IMR-90 (cell line): ENCODE measurements around the gene PEAK3. TPM values are rescaled to one million over a fixed set of nuclear protein-coding genes. Genes with fewer than 3 reads are reported as not detected.
A peak's percentile ranks its signal among the peaks of the same experiment; 100 is the strongest.

Experiments
- ATAC-seq: fragments of 200-7000 bp; cut with Tn5 transposase; 2 replicates; pipeline ENCODE4 v1.9.1; 2020; ENCODE audit warnings: low read depth, mild to moderate bottlenecking, moderate library complexity
- BruUV-seq: library from RNA; stranded (reverse); fragments of 400-500 nt; replicated peaks from 2 replicates; lab custom pipeline; 2021; lab: Mats Ljungman, UMichigan
- CTCF ChIA-PET: fragments of 300-600 bp; formaldehyde crosslinking; extraction: SDS; loops from one replicate; lab custom pipeline; 2021; ENCODE audit warnings: antibody characterized with exemption; lab: Yijun Ruan, JAX
- POLR2A ChIA-PET: fragments of 300-600 bp; sonication (Branson Sonifier 250); formaldehyde crosslinking; loops from one replicate; lab custom pipeline; 2022; ENCODE audit warnings: antibody characterized with exemption; ENCODE audit not compliant: unreplicated experiment; lab: Charles Lee
- DNase-seq: peaks from one replicate; pipeline ENCODE4 v3.0.0; 2013
- H2AFZ ChIP-seq: replicated peaks from 2 replicates; pipeline ENCODE3; 2013; ENCODE audit warnings: low read length, mild to moderate bottlenecking; ENCODE audit not compliant: poor library complexity
- H2AK5ac ChIP-seq: 2 replicates; pipeline ENCODE4 v1.6.1; 2013; ENCODE audit warnings: low read depth, low read length, inconsistent platforms
- H2AK9ac ChIP-seq: replicated peaks from 2 replicates; pipeline ENCODE3; 2013; ENCODE audit warnings: mild to moderate bottlenecking, low read depth, low read length, moderate library complexity; ENCODE audit not compliant: poor library complexity
- H2BK120ac ChIP-seq: 2 replicates; pipeline ENCODE4 v1.6.1; 2013; ENCODE audit warnings: low read depth, low read length, inconsistent platforms
- H2BK15ac ChIP-seq: 3 replicates; pipeline ENCODE4 v1.6.1; 2013; ENCODE audit warnings: low read depth, low read length, inconsistent platforms
- H2BK20ac ChIP-seq: 2 replicates; pipeline ENCODE4 v1.6.1; 2013; ENCODE audit warnings: low read depth, mild to moderate bottlenecking, inconsistent platforms, low read length, moderate library complexity
- H2BK5ac ChIP-seq: 2 replicates; pipeline ENCODE4 v1.6.1; 2013; ENCODE audit warnings: mild to moderate bottlenecking, low read depth, low read length, inconsistent platforms; ENCODE audit not compliant: poor library complexity, severe bottlenecking
- H3K14ac ChIP-seq: replicated peaks from 2 replicates; pipeline ENCODE4 v1.6.1; 2013; ENCODE audit warnings: low read depth, low read length, inconsistent platforms
- H3K18ac ChIP-seq: 2 replicates; pipeline ENCODE4 v1.6.1; 2013; ENCODE audit warnings: low read depth, low read length, control low read depth
- H3K23ac ChIP-seq: 2 replicates; pipeline ENCODE4 v1.6.1; 2013; ENCODE audit warnings: low read depth, low read length, inconsistent platforms
- H3K27ac ChIP-seq: 2 replicates; pipeline ENCODE4 v1.5.1; 2013; ENCODE audit warnings: mild to moderate bottlenecking, control low read depth, low read length; ENCODE audit not compliant: insufficient read depth
- H3K27me3 ChIP-seq: 2 replicates; pipeline ENCODE4 v1.6.1; 2013; ENCODE audit warnings: low read length; ENCODE audit not compliant: control insufficient read depth, insufficient read depth
- H3K36me3 ChIP-seq: 2 replicates; pipeline ENCODE4 v1.6.1; 2013; ENCODE audit warnings: low read length, mixed read lengths; ENCODE audit not compliant: control insufficient read depth, insufficient read depth
- H3K4ac ChIP-seq: 2 replicates; pipeline ENCODE4 v1.6.1; 2013; ENCODE audit warnings: low read depth, low read length, inconsistent platforms
- H3K4me1 ChIP-seq: 2 replicates; pipeline ENCODE4 v1.6.1; 2013; ENCODE audit warnings: low read length, mixed read lengths; ENCODE audit not compliant: control insufficient read depth, insufficient read depth
- H3K4me2 ChIP-seq: 2 replicates; pipeline ENCODE4 v1.6.1; 2013; ENCODE audit warnings: low read depth, mild to moderate bottlenecking, control low read depth, low read length, moderate library complexity
- H3K4me3 ChIP-seq: 2 replicates; pipeline ENCODE4 v1.5.1; 2013; ENCODE audit warnings: low read depth, mild to moderate bottlenecking, control low read depth, low read length, moderate library complexity; ENCODE audit not compliant: insufficient read depth
- H3K56ac ChIP-seq: 2 replicates; pipeline ENCODE4 v1.6.1; 2013; ENCODE audit warnings: low read length, inconsistent platforms; ENCODE audit not compliant: insufficient read depth; ENCODE audit errors: extremely low read depth
- H3K79me1 ChIP-seq, 2 experiments: 2 replicates each; pipeline ENCODE4 v1.6.1; 2013; ENCODE audit warnings: low read length in 2 of 2, inconsistent platforms in 1 of 2, low read depth in 1 of 2
- H3K9ac ChIP-seq: 2 replicates; pipeline ENCODE4 v1.6.1; 2013; ENCODE audit warnings: low read depth, low read length, control low read depth
- H3K9me1 ChIP-seq: 2 replicates; pipeline ENCODE4 v1.6.1; 2013; ENCODE audit warnings: low read length, inconsistent platforms; ENCODE audit not compliant: insufficient read depth
- H3K9me3 ChIP-seq: 2 replicates; pipeline ENCODE4 v1.6.1; 2013; ENCODE audit warnings: low read length; ENCODE audit not compliant: control insufficient read depth, insufficient read depth
- H4K20me1 ChIP-seq: 2 replicates; pipeline ENCODE4 v1.6.1; 2013; ENCODE audit warnings: low read length, inconsistent platforms; ENCODE audit not compliant: insufficient read depth
- H4K5ac ChIP-seq: 2 replicates; pipeline ENCODE4 v1.6.1; 2013; ENCODE audit warnings: mild to moderate bottlenecking, low read depth, low read length, control low read depth
- H4K8ac ChIP-seq, 2 experiments: 2 replicates each; pipeline ENCODE4 v1.6.1; 2013; ENCODE audit warnings: low read depth in 2 of 2, low read length in 2 of 2, control low read depth in 1 of 2, inconsistent platforms in 1 of 2
- H4K91ac ChIP-seq: 2 replicates; pipeline ENCODE4 v1.6.1; 2013; ENCODE audit warnings: low read depth, low read length, inconsistent platforms; ENCODE audit not compliant: insufficient read depth
- BHLHE40 ChIP-seq: fragments of 150-350 bp; IDR thresholded peaks from 2 replicates; pipeline ENCODE4 v1.6.1; 2016; ENCODE audit warnings: mild to moderate bottlenecking, low read depth, low read length
- CEBPB ChIP-seq: IDR thresholded peaks from 2 replicates; pipeline ENCODE4 v1.6.1; 2012; ENCODE audit warnings: low read depth, low read length, improper control_type of control experiment
- CHD1 ChIP-seq: IDR thresholded peaks from 2 replicates; pipeline ENCODE4 v1.6.1; 2012; ENCODE audit warnings: low read depth, low read length, improper control_type of control experiment
- CTCF ChIP-seq: conservative IDR thresholded peaks from 2 replicates; pipeline ENCODE4 v1.5.1; 2012; ENCODE audit warnings: mild to moderate bottlenecking, low read depth, low read length, improper control_type of control experiment
- FOS ChIP-seq: fragments of 150-350 bp; IDR thresholded peaks from 2 replicates; pipeline ENCODE4 v1.6.1; 2016; ENCODE audit warnings: low read depth, low read length
- MAFK ChIP-seq: IDR thresholded peaks from 2 replicates; pipeline ENCODE4 v1.6.1; 2012; ENCODE audit warnings: low read depth, low read length, improper control_type of control experiment
- MAZ ChIP-seq: IDR thresholded peaks from 2 replicates; pipeline ENCODE4 v1.6.1; 2012; ENCODE audit warnings: low read depth, mild to moderate bottlenecking, low read length, improper control_type of control experiment, moderate library complexity, borderline replicate concordance
- MXI1 ChIP-seq: IDR thresholded peaks from 2 replicates; pipeline ENCODE4 v1.6.1; 2012; ENCODE audit warnings: low read depth, mild to moderate bottlenecking, low read length, moderate library complexity, borderline replicate concordance
- NFE2L2 ChIP-seq: fragments of 150-350 bp; IDR thresholded peaks from 2 replicates; pipeline ENCODE4 v1.6.1; 2016; ENCODE audit warnings: low read depth, mild to moderate bottlenecking, low read length
- POLR2A ChIP-seq: IDR thresholded peaks from 2 replicates; pipeline ENCODE4 v1.6.1; 2012; ENCODE audit warnings: mild to moderate bottlenecking, low read depth, low read length
- RAD21 ChIP-seq: IDR thresholded peaks from 2 replicates; pipeline ENCODE4 v1.6.1; 2012; ENCODE audit warnings: low read length, improper control_type of control experiment
- RCOR1 ChIP-seq: IDR thresholded peaks from 2 replicates; pipeline ENCODE4 v1.6.1; 2012; ENCODE audit warnings: mild to moderate bottlenecking, low read length, improper control_type of control experiment; ENCODE audit not compliant: insufficient replicate concordance
- RFX5 ChIP-seq: IDR thresholded peaks from 2 replicates; pipeline ENCODE4 v1.8.0; 2012; ENCODE audit warnings: low read depth, mild to moderate bottlenecking, low read length, moderate library complexity
- SMC3 ChIP-seq: fragments of 150-350 bp; IDR thresholded peaks from 2 replicates; pipeline ENCODE4 v1.6.1; 2016; ENCODE audit warnings: low read depth, mild to moderate bottlenecking, antibody characterized with exemption, low read length, moderate library complexity
- WGBS, 2 experiments: methylation state at CpG; one replicate each; pipeline versions ENCODE4 v1.1.5 to v1.1.7; 2013; ENCODE audit warnings: missing lambda C conversion rate in 2 of 2; ENCODE audit not compliant: insufficient read length in 1 of 2; ENCODE audit errors: extremely low coverage in 2 of 2; 5-methylcytosine and 5-hydroxymethylcytosine counted together
- dilution Hi-C: fragments of 300-500 bp; cut with HindIII; formaldehyde crosslinking; loops from one replicate; pipeline ENCODE4 v1.14.3; 2018; ENCODE audit warnings: low sequenced_read_pairs; ENCODE audit not compliant: unreplicated experiment
- in situ Hi-C: fragments of 300-500 bp; cut with MboI; formaldehyde crosslinking; loops from 3 replicates; pipeline ENCODE4 v1.14.3; 2019; ENCODE audit warnings: low sequenced_read_pairs, inconsistent platforms, mixed read lengths
- intact Hi-C: fragments of 100-400 bp; cut with micrococcal nuclease; formaldehyde crosslinking; loops from 2 replicates; pipeline ENCODE4 v1.10.0; 2022
- polyA plus RNA-seq, 3 experiments: library from polyadenylated mRNA; depleted of rRNA; stranded (reverse); fragments of >200 nt; gene quantifications; 2 replicates each; pipeline ENCODE4 v1.2.3, GENCODE V29; 2012; ENCODE audit warnings: low replicate concordance in 1 of 3
- total RNA-seq: library from RNA; depleted of rRNA; stranded (reverse); fragments of >200 nt; gene quantifications from 2 replicates; pipeline ENCODE4 v1.2.3, GENCODE V29; 2012
- TF ChIP-seq, protein P1 (sequence below): fragments of 150-350 bp; IDR thresholded peaks from 2 replicates; pipeline ENCODE4 v1.6.1; 2017; ENCODE audit warnings: mild to moderate bottlenecking, antibody characterized with exemption, low read length, low read depth
- TF ChIP-seq, protein P2 (sequence below): fragments of 150-350 bp; IDR thresholded peaks from 2 replicates; pipeline ENCODE4 v1.6.1; 2016; ENCODE audit warnings: low read depth, mild to moderate bottlenecking, low read length, moderate library complexity, borderline replicate concordance

The PEAK3 gene
- total and polyA plus RNA-seq, 2 of the 4 experiments (the other 2 are of a cell fraction) = under 0.01 to 0.09 TPM

- no peak for TF ChIP-seq CHD1
- TF ChIP-seq SMC3 = no peak
- TF ChIP-seq RCOR1 = no peak
- no peak for TF ChIP-seq BHLHE40
- TF ChIP-seq RFX5 = no peak
- TF ChIP-seq, protein P1, sequence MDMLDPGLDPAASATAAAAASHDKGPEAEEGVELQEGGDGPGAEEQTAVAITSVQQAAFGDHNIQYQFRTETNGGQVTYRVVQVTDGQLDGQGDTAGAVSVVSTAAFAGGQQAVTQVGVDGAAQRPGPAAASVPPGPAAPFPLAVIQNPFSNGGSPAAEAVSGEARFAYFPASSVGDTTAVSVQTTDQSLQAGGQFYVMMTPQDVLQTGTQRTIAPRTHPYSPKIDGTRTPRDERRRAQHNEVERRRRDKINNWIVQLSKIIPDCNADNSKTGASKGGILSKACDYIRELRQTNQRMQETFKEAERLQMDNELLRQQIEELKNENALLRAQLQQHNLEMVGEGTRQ = no peak
- TF ChIP-seq MAZ = no peak
- no peak for TF ChIP-seq FOS
- TF ChIP-seq MXI1 = no peak
- TF ChIP-seq POLR2A = no peak
- no peak for TF ChIP-seq MAFK
- TF ChIP-seq NFE2L2 = no peak
- TF ChIP-seq CEBPB = no peak
- TF ChIP-seq, protein P2, sequence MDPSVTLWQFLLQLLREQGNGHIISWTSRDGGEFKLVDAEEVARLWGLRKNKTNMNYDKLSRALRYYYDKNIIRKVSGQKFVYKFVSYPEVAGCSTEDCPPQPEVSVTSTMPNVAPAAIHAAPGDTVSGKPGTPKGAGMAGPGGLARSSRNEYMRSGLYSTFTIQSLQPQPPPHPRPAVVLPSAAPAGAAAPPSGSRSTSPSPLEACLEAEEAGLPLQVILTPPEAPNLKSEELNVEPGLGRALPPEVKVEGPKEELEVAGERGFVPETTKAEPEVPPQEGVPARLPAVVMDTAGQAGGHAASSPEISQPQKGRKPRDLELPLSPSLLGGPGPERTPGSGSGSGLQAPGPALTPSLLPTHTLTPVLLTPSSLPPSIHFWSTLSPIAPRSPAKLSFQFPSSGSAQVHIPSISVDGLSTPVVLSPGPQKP = no peak
- no peak for TF ChIP-seq RAD21
- TF ChIP-seq CTCF = no peak
- Histone ChIP-seq H3K27ac (no peak overlapping the region), H4K5ac (no peak overlapping the region), H3K27me3 (peaks cover 14% of the 10 kb centered on the region), H2AK9ac (no peak overlapping the region), H4K8ac (no peak overlapping the region), H2AK5ac (no peak overlapping the region), H3K4me2 (no peak overlapping the region), H3K23ac (no peak overlapping the region), H2BK15ac (no peak overlapping the region), H3K14ac (no peak overlapping the region), H3K4ac (no peak overlapping the region), H3K4me3 (no peak overlapping the region), H3K79me1 (peaks cover 4 to 34% of the 10 kb centered on the region in 2 experiments; a peak in 2 of 4 replicates), H2BK120ac (no peak overlapping the region), H3K9ac (no peak overlapping the region), H3K9me3 (no peaks in the 10 kb centered on the region), H2AFZ (no peak overlapping the region), H3K9me1 (no peaks in the 10 kb centered on the region), H4K20me1 (peaks cover 70% of the 10 kb centered on the region), H3K18ac (no peak overlapping the region), H2BK5ac (no peak overlapping the region), H3K56ac (no peak overlapping the region), H3K36me3 (peaks cover 57% of the 10 kb centered on the region), H4K91ac (no peak overlapping the region), H2BK20ac (no peak overlapping the region), H3K4me1 (no peaks in the 10 kb centered on the region)
- 83% methylated on average over 23 of the region's 26 CpGs; no CpG with 5 or more reads in 1 of the 2 experiments for WGBS, 2 experiments
- intact Hi-C loops = no loop called here
- ATAC-seq (peak; percentile 63), DNase-seq (peak; percentile 35)
- dilution Hi-C loops = no loop called here
- POLR2A ChIA-PET = no interaction called here
- BruUV-seq = no TSS peak
- CTCF ChIA-PET = no interaction called here
- in situ Hi-C loops = no loop called here
Observed at GRCh38 chr19:2246801-2247361, 35.1 kb downstream of the PEAK3 start.
